H1 (cell line): ENCODE measurements around the gene RRAGC. TPM values are rescaled to one million over a fixed set of nuclear protein-coding genes. Genes with fewer than 3 reads are reported as not detected.

Source experiments
- SP4 ChIP-seq: IDR thresholded peaks from 2 replicates; pipeline ENCODE4 v1.6.1; 2012; ENCODE audit warnings: low read length, inconsistent platforms
- polyA plus RNA-seq, 7 experiments: library from polyadenylated mRNA; depleted of rRNA in 3 of 7; stranded (reverse) in 5 of 7; unstranded in 2 of 7; fragments of >200 nt in 5 of 7; fragments of 200-250 nt in 2 of 7; gene quantifications; 1 replicate in 5 of 7; 2 replicates in 1 of 7; 4 replicates in 1 of 7; pipeline versions ENCODE4 v1.2.1 to v1.2.3, GENCODE V29; 2011 to 2013; ENCODE audit warnings: missing spikeins in 2 of 7, mixed read lengths in 2 of 7
- total RNA-seq: library from RNA; stranded (reverse); fragmentation: NEBNext Ultra II Directional; extraction: Animal tissue kit (Norgen Biotek cat#: 25700); gene quantifications from 2 replicates; pipeline ENCODE4 v1.2.1, GENCODE V29; 2021

RRAGC gene
- total and polyA plus RNA-seq, 2 of the 8 experiments (the other 6 are each of a cell fraction or from before 2014, with no cell fraction given) = 12.0 to 16.5 TPM

GRCh38 chr1:38892976-38893375, 33.4 kb upstream of the RRAGC start (continued):
- TF ChIP-seq SP4 = no peak
- TF ChIP-seq, all 59 proteins: peak for 0
